ENCODE measurements around the gene CDK16.

DNA sequence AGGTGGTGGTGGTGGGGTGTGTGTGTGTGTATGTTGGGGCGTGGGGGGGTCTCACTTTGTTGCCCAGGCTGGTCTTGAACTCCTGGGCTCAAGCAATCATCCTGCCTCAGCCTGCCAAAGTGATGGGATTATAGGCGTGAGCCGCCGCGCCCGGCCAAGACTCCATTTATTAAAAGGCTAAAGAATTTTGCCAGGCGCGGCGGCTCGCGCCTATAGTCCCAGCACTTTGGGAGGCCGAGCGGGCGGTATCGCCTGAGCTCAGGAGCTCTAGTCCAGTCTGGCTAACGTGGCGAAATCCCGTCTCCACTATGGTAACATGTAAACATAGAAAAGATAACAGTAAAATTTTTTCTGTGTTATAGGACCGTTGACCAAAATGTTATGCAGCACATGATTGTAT lies 28.6 kb upstream of the CDK16 start:
- TF ChIP-seq, protein P1, sequence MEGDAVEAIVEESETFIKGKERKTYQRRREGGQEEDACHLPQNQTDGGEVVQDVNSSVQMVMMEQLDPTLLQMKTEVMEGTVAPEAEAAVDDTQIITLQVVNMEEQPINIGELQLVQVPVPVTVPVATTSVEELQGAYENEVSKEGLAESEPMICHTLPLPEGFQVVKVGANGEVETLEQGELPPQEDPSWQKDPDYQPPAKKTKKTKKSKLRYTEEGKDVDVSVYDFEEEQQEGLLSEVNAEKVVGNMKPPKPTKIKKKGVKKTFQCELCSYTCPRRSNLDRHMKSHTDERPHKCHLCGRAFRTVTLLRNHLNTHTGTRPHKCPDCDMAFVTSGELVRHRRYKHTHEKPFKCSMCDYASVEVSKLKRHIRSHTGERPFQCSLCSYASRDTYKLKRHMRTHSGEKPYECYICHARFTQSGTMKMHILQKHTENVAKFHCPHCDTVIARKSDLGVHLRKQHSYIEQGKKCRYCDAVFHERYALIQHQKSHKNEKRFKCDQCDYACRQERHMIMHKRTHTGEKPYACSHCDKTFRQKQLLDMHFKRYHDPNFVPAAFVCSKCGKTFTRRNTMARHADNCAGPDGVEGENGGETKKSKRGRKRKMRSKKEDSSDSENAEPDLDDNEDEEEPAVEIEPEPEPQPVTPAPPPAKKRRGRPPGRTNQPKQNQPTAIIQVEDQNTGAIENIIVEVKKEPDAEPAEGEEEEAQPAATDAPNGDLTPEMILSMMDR (IDR thresholded peaks at IDR 0.05): no peak
- TF ChIP-seq POLR2A (IDR thresholded peaks at IDR 0.05): no peak

Measured in heart left ventricle (tissue), 13 donors.